ENCODE data around the gene KRTAP12-1.

DNA sequence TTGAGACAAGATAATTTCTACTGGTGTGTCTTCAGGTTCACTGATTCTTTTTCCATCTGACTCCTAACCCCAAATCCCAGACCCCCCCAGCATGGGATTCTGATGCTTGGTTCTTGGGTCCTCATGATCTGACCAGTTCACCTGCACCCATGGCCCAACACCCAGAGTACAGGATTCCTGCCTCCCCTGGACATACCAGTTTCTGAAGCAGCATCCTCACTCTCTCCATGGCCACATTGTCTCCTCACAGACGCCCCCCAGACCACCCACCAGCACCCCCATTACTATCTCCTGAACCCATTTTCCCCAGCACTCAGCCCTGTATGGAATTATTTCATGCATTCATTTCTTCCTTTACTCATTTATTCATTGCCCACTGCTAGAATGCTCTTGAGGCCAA, 25.1 kb downstream of the KRTAP12-1 start:
- TF ChIP-seq, protein P1, sequence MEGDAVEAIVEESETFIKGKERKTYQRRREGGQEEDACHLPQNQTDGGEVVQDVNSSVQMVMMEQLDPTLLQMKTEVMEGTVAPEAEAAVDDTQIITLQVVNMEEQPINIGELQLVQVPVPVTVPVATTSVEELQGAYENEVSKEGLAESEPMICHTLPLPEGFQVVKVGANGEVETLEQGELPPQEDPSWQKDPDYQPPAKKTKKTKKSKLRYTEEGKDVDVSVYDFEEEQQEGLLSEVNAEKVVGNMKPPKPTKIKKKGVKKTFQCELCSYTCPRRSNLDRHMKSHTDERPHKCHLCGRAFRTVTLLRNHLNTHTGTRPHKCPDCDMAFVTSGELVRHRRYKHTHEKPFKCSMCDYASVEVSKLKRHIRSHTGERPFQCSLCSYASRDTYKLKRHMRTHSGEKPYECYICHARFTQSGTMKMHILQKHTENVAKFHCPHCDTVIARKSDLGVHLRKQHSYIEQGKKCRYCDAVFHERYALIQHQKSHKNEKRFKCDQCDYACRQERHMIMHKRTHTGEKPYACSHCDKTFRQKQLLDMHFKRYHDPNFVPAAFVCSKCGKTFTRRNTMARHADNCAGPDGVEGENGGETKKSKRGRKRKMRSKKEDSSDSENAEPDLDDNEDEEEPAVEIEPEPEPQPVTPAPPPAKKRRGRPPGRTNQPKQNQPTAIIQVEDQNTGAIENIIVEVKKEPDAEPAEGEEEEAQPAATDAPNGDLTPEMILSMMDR (IDR thresholded peaks at IDR 0.05): no peak
- TF ChIP-seq POLR2A (IDR thresholded peaks at IDR 0.05): no peak

Measured in testis (tissue), 2 donors.